ENCODE measurements around the gene PRKN.

GRCh38 chr6:162056061-162056460 lies 671.5 kb downstream of the PRKN start:
- TF ChIP-seq NFRKB (IDR thresholded peaks at IDR 0.05) = no peak
- no peak for TF ChIP-seq ARNT (IDR thresholded peaks at IDR 0.05)
- no peak for TF ChIP-seq FOXM1 (IDR thresholded peaks at IDR 0.05; ENCODE audit: borderline replicate concordance)
- no peak for TF ChIP-seq FOXK2 (IDR thresholded peaks at IDR 0.05)
- TF ChIP-seq CTBP1 (IDR thresholded peaks at IDR 0.05; ENCODE audit: borderline replicate concordance) = no peak
- no peak for TF ChIP-seq LEF1 (IDR thresholded peaks at IDR 0.05; ENCODE audit: borderline replicate concordance)
- no peak for TF ChIP-seq SP1 (IDR thresholded peaks at IDR 0.05)
- TF ChIP-seq ZNF384 (IDR thresholded peaks at IDR 0.05) = no peak
- no peak for TF ChIP-seq PKNOX1 (IDR thresholded peaks at IDR 0.05)
- TF ChIP-seq TARDBP (IDR thresholded peaks at IDR 0.05) = no peak
- no peak for TF ChIP-seq HDGF (IDR thresholded peaks at IDR 0.05; ENCODE audit: borderline replicate concordance)

Measured in HEK293T (cell line).